NT2/D1 (cell line): ENCODE data around the gene GBP6.

Experiments
- SUZ12 ChIP-seq: IDR thresholded peaks from 2 replicates; pipeline ENCODE4 v1.6.1; 2011; ENCODE audit not compliant: insufficient read length, insufficient read depth; ENCODE audit errors: extremely low read depth
- YY1 ChIP-seq: IDR thresholded peaks from 2 replicates; pipeline ENCODE4 v1.6.1; 2011; ENCODE audit not compliant: insufficient read length, insufficient read depth
- ZNF274 ChIP-seq: IDR thresholded peaks from 2 replicates; pipeline ENCODE4 v1.6.1; 2011; ENCODE audit warnings: mild to moderate bottlenecking, low read depth, low read length

DNA sequence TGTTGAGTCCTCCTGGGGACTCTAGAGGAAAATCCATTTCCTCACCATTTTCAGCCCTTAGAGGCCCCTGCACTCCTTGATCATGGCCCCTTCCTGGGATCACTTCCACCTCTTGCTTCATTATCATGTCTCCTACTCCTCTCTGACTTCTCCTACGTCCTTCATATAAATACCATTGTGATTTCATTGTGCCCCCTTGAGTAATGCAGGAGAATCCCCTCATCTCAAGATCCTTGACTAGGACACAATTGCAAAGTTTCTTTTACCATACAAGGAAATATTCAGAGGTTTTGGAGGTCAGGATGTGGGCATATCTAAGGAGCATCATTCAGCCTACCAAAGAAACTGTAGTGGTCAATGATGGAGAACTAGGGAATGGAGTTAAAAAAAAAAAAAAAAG lies 8.8 kb upstream of the GBP6 start:
- TF ChIP-seq YY1 (no peak), ZNF274 (no peak), SUZ12 (no peak)
